IPS DF 19.7 (cell line): ENCODE results near the gene SH3RF1.
A peak's percentile ranks its signal among the peaks of the same experiment; 100 is the strongest.

Experiments used
- DNase-seq: peaks from one replicate; pipeline ENCODE4 v3.0.0-alpha.2; 2013; ENCODE audit warnings: low read depth, low spot score

Gene SH3RF1

GRCh38 chr4:169251291-169252235, 19.2 kb downstream of the SH3RF1 start:
- peak; percentile 75 for DNase-seq

GRCh38 chr4:169250796-169251195, 20.0 kb downstream of the SH3RF1 start:
- DNase-seq, result no peak

GRCh38 chr4:169249999-169250398, 20.8 kb downstream of the SH3RF1 start:
- no peak for DNase-seq

- DNase-seq, result no peak
Measured at GRCh38 chr4:169249214-169249973, 21.4 kb downstream of the SH3RF1 start.

- DNase-seq, result no peak
Measured at GRCh38 chr4:169248645-169249044, 22.1 kb downstream of the SH3RF1 start.

- no peak for DNase-seq
Measured at GRCh38 chr4:169246957-169247396, 23.8 kb downstream of the SH3RF1 start.

GRCh38 chr4:169246279-169246678, 24.5 kb downstream of the SH3RF1 start:
- no peak for DNase-seq

GRCh38 chr4:169245061-169245460, 25.7 kb downstream of the SH3RF1 start:
- no peak for DNase-seq

GRCh38 chr4:169243825-169244609, 26.7 kb downstream of the SH3RF1 start:
- no peak for DNase-seq

GRCh38 chr4:169241464-169241863, 29.3 kb downstream of the SH3RF1 start:
- no peak for DNase-seq

- no peak for DNase-seq
Measured at GRCh38 chr4:169239221-169239905, 31.4 kb downstream of the SH3RF1 start.

GRCh38 chr4:169238445-169238844, 32.3 kb downstream of the SH3RF1 start:
- no peak for DNase-seq

GRCh38 chr4:169236873-169237626, 33.7 kb downstream of the SH3RF1 start:
- no peak for DNase-seq

GRCh38 chr4:169236078-169236477, 34.7 kb downstream of the SH3RF1 start:
- no peak for DNase-seq

GRCh38 chr4:169234137-169234855, 36.5 kb downstream of the SH3RF1 start:
- no peak for DNase-seq

GRCh38 chr4:169233691-169234090, 37.1 kb downstream of the SH3RF1 start:
- DNase-seq, result no peak

GRCh38 chr4:169231647-169232262, 39.0 kb downstream of the SH3RF1 start:
- DNase-seq, result no peak

- DNase-seq, result no peak
Measured at GRCh38 chr4:169229571-169230028, 41.2 kb downstream of the SH3RF1 start.

GRCh38 chr4:169228076-169228475, 42.7 kb downstream of the SH3RF1 start:
- no peak for DNase-seq
